Measurements from ENCODE around the gene SWI5.

SWI5 gene

GRCh38 chr9:128232528-128233428, 43.3 kb upstream of the SWI5 start:
- TF ChIP-seq, protein P1, sequence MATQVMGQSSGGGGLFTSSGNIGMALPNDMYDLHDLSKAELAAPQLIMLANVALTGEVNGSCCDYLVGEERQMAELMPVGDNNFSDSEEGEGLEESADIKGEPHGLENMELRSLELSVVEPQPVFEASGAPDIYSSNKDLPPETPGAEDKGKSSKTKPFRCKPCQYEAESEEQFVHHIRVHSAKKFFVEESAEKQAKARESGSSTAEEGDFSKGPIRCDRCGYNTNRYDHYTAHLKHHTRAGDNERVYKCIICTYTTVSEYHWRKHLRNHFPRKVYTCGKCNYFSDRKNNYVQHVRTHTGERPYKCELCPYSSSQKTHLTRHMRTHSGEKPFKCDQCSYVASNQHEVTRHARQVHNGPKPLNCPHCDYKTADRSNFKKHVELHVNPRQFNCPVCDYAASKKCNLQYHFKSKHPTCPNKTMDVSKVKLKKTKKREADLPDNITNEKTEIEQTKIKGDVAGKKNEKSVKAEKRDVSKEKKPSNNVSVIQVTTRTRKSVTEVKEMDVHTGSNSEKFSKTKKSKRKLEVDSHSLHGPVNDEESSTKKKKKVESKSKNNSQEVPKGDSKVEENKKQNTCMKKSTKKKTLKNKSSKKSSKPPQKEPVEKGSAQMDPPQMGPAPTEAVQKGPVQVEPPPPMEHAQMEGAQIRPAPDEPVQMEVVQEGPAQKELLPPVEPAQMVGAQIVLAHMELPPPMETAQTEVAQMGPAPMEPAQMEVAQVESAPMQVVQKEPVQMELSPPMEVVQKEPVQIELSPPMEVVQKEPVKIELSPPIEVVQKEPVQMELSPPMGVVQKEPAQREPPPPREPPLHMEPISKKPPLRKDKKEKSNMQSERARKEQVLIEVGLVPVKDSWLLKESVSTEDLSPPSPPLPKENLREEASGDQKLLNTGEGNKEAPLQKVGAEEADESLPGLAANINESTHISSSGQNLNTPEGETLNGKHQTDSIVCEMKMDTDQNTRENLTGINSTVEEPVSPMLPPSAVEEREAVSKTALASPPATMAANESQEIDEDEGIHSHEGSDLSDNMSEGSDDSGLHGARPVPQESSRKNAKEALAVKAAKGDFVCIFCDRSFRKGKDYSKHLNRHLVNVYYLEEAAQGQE (IDR thresholded peaks at IDR 0.05; ENCODE audit: low read depth), result no peak
- TF ChIP-seq RAD21 (IDR thresholded peaks at IDR 0.05; ENCODE audit: low read depth), result no peak

DNA sequence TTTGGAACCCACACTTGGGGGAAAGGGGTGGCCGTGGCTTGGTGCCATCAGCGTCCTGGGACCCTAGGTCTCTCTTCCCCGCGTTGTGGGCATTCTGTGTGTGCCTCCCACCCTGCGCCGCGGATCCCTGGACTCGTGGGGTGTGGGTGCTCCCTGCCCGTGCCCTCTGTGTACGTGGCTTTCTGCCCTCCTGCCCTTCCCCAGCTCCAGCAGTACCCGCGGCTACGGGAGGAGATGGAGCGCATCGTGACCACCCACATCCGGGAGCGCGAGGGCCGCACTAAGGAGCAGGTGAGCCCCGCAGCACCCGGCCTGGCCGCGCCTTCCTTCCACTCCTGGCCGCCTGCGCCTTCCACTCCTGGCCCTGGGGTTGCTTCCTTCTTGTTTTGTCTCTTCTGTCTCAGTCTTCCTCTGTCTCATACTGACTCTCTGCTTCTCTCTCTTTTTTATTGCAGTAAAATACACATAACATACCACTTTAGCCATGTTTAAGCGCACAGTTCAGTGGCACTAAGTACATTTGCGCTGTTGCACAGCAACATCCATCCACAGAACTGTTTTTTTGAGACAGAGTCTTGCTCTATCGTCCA, 42.2 kb upstream of the SWI5 start:
- TF ChIP-seq TEAD4 (IDR thresholded peaks at IDR 0.05) (no peak), YY1 (IDR thresholded peaks at IDR 0.05; ENCODE audit: low read depth) (no peak), EP300 (IDR thresholded peaks at IDR 0.05; ENCODE audit: borderline replicate concordance) (no peak), FOXM1 (IDR thresholded peaks at IDR 0.05; ENCODE audit: borderline replicate concordance, low read depth) (no peak), NFIC (IDR thresholded peaks at IDR 0.05) (no peak), RAD21 (IDR thresholded peaks at IDR 0.05; ENCODE audit: low read depth) (no peak), TCF12 (IDR thresholded peaks at IDR 0.05; ENCODE audit: low read depth) (no peak), EGR1 (IDR thresholded peaks at IDR 0.05) (no peak), CEBPB (IDR thresholded peaks at IDR 0.05) (no peak)
- TF ChIP-seq, protein P2, sequence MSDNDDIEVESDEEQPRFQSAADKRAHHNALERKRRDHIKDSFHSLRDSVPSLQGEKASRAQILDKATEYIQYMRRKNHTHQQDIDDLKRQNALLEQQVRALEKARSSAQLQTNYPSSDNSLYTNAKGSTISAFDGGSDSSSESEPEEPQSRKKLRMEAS (IDR thresholded peaks at IDR 0.05), result no peak

DNA sequence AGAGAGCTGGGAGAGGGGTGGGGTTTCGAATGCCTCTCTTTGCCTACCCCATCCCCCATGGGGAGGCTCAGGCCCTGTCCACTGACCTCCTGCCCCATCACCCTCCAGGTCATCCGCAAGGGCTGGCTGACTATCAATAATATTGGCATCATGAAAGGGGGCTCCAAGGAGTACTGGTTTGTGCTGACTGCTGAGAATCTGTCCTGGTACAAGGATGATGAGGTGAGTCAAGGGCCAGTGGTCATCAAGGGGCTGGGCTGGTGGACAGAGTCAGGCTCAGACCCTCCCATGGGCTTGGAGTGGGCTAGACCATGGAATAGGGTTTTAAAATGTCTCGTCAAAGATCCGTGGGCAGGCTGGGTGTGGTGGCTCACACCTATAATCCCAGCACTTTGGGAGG, 34.0 kb upstream of the SWI5 start:
- no peak for TF ChIP-seq TAF1 (IDR thresholded peaks at IDR 0.05; ENCODE audit: low read depth)
- no peak for TF ChIP-seq NFIC (IDR thresholded peaks at IDR 0.05)
- no peak for TF ChIP-seq EP300 (IDR thresholded peaks at IDR 0.05; ENCODE audit: borderline replicate concordance)
- TF ChIP-seq, protein P1 (IDR thresholded peaks at IDR 0.05; ENCODE audit: low read depth), result no peak
- TF ChIP-seq TCF12 (IDR thresholded peaks at IDR 0.05; ENCODE audit: low read depth), result no peak
- TF ChIP-seq EGR1 (IDR thresholded peaks at IDR 0.05), result no peak
- no peak for TF ChIP-seq ZBTB7A (IDR thresholded peaks at IDR 0.05; ENCODE audit: low read depth)
- TF ChIP-seq, protein P2 (IDR thresholded peaks at IDR 0.05), result no peak
- TF ChIP-seq YY1 (IDR thresholded peaks at IDR 0.05; ENCODE audit: low read depth), result no peak
- TF ChIP-seq RAD21 (IDR thresholded peaks at IDR 0.05; ENCODE audit: low read depth), result no peak
- no peak for TF ChIP-seq FOXM1 (IDR thresholded peaks at IDR 0.05; ENCODE audit: borderline replicate concordance, low read depth)
- no peak for TF ChIP-seq CEBPB (IDR thresholded peaks at IDR 0.05)
- no peak for TF ChIP-seq CREB1 (IDR thresholded peaks at IDR 0.05; ENCODE audit: low read depth)
- TF ChIP-seq, protein P3, sequence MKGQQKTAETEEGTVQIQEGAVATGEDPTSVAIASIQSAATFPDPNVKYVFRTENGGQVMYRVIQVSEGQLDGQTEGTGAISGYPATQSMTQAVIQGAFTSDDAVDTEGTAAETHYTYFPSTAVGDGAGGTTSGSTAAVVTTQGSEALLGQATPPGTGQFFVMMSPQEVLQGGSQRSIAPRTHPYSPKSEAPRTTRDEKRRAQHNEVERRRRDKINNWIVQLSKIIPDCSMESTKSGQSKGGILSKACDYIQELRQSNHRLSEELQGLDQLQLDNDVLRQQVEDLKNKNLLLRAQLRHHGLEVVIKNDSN (IDR thresholded peaks at IDR 0.05), result no peak
- TF ChIP-seq TEAD4 (IDR thresholded peaks at IDR 0.05), result no peak

DNA sequence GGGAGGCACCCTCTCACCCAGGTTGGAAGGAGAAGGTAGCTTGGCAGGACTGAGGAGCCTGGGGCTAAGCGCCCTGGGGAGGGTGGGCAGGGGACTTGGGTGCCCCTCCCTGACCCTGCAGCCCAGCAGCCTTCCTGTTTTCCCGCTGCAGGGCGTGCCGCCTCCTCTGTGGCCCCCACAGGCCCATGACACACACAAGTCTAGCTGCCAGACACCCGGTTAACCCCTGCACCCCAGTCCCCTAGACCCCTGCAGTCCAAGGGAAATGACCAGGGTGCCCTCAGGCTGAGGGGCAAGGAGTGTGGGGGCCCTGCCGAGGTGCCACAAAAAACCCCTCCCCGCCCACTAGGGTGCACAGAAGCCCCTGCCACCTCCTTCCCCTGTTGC, 33.3 kb upstream of the SWI5 start:
- TF ChIP-seq YY1 (IDR thresholded peaks at IDR 0.05; ENCODE audit: low read depth) (no peak), TAF1 (IDR thresholded peaks at IDR 0.05; ENCODE audit: low read depth) (no peak), CEBPB (IDR thresholded peaks at IDR 0.05) (no peak), TEAD4 (IDR thresholded peaks at IDR 0.05) (no peak), ZBTB7A (IDR thresholded peaks at IDR 0.05; ENCODE audit: low read depth) (no peak)
- TF ChIP-seq, protein P2 (IDR thresholded peaks at IDR 0.05), result no peak
- TF ChIP-seq, protein P1 (IDR thresholded peaks at IDR 0.05; ENCODE audit: low read depth), result no peak

All from Ishikawa (cell line).